NK-92 (cell line): Measurements from ENCODE around the gene ZDHHC7.

Experiments used
- DNase-seq: peaks from one replicate; lab custom pipeline; 2025; ENCODE audit not compliant: unreplicated experiment; lab: John Stamatoyannopoulos, UW

Gene ZDHHC7

GRCh38 chr16:84965428-84966415, 45.6 kb downstream of the ZDHHC7 start:
- no peak for DNase-seq

DNA sequence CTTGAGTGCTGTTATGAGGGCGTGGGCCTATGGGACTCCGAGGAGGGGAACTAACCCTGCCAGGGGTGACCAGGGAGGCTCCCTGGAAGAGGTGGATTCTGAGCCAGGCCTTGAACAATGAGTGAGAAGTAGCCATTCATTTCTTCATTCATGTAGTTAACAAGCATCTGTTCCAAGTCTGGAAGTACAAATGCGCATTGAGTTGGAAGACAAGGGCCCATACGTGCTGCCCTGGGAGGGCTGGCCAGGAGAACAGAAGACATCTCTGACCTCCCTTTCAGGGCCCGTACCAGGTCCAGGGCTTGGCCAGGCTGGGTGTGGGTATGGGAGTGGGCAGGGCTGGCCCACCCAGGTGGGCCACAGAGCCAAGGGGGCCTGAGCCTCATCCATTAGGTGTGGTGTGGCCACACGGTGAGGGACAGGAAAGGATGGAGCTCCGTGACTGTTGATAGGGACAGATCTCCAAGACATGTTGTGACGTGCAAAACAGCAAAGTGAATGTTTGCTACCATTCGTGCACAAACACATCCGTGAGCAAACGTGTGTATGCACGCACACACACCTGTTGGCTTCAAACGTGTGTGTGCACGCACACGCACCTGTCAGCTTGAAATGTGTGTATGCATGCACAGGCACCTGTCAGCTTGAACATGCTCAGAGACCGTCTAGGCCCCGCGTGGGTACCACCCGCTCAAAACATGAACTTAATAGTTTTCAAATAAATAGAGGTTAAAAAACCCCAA, 46.8 kb downstream of the ZDHHC7 start:
- DNase-seq = no peak

DNA sequence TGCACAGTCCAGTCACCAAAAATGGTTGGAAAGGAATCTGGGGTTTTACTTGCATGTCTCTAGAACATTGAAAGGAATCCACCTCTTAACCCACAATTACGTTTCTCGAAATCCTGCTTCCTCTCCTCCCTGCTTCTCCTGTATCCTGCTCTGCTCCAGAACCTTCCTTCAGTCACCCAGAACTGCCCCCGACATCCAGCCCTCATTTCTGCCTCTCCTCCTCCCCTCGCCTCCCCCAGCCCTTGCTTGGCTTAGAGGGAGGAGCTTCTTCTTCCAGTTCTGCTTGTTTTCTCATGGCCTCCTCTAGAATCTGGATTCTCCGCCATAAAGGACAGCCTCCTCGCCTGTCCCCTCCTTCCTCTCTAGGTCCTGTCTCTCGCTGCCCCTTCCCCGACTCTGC, 48.3 kb downstream of the ZDHHC7 start:
- no peak for DNase-seq

DNA sequence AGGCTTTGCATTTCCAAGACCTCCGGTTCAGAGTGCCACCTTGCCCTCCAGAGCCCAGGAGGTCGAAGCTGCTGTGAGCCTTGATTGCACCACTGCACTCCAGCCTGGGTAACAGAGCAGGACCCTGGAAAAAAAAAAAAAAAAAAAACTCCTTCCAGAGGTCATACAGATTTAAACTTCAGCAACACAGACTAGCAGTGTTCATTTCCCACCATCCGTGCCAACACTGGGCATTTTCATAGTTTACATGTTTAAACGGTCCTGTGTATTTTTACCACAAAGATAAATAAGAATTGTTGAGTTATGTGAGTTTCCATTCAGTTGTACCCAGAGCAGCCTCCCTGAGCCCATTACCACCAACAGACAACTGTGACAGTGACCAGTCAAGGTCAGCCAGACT, 50.4 kb downstream of the ZDHHC7 start:
- DNase-seq = no peak

GRCh38 chr16:84959784-84960417, 51.4 kb downstream of the ZDHHC7 start:
- DNase-seq = no peak

DNA sequence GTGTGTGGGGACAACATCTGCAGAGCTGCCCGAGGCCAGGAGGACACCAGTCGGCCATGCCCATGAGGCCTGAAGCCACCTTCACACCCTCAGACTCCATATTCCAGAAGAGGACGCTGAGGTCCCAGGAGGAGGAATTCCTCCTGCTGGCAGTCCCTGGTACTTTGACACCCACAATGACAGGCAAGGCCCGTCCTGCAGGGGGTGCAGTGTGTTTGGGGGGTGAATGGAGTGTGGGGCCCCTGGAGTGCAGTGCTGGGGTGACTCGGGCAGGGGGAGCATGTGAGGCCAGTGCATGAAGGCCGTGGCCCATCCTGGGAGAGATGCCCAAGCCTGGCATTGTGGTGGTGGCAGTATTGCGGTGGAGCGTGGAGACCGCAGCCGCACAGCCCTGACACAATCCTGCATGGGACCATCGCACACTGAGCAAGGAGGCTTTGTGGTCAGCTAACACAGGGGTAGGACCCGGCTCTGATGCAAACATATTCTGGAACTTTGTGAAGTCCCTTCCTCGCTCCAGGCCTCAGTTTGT, 52.2 kb downstream of the ZDHHC7 start:
- DNase-seq = no peak

- DNase-seq = no peak
Observed at GRCh38 chr16:84957792-84958191, 53.5 kb downstream of the ZDHHC7 start.

- DNase-seq = no peak
Observed at GRCh38 chr16:84957192-84957591, 54.1 kb downstream of the ZDHHC7 start.

- no peak for DNase-seq
Observed at GRCh38 chr16:84955427-84955826, 55.9 kb downstream of the ZDHHC7 start.

DNA sequence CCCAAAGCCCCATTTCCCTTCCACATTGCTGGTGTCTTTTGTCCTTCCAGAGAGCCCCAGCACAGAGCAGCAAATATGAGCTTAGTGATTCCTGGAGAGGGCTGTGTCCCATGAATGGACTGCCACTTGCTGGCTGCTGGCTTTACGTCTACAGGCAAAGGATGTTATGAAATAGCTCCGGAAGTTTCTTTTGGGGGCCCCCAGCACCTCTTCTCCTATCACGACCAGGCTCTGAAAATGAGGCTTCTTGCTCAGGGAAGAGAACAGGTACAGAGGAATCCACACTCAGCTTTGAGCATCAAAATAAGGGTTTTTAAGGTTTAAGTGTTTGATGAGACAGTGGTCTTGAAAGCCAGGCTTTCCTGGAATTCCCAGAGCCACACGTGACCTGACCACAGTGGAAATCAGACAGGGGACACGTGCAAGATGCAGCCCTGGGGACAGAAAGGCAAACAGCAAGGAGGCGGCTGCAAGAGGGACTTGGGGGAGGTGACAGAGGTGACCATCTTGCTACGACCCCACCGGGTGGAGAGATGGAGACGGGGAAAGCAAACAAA, 58.1 kb downstream of the ZDHHC7 start:
- DNase-seq = no peak

- no peak for DNase-seq
Observed at GRCh38 chr16:84952335-84953189, 58.8 kb downstream of the ZDHHC7 start.

DNA sequence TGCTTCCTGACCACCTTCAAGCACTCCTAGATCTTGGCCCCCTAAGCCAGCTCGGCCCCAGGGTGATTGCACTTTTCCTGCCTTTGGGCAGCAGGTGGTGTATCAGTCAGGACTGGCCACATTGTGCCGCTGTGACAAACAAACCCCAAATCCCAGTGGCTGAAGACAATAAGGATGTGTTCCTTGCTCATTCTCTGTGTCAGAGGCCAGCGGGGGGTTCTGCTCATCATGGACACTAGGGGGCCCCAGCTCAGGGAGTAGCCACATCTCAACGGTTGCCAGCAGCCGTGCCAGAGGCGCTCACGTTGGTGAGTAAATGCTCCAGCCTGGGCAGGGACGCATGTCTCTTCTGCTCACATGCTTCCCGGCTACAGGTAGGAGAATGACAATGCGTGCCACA, 60.4 kb downstream of the ZDHHC7 start:
- DNase-seq = no peak

DNA sequence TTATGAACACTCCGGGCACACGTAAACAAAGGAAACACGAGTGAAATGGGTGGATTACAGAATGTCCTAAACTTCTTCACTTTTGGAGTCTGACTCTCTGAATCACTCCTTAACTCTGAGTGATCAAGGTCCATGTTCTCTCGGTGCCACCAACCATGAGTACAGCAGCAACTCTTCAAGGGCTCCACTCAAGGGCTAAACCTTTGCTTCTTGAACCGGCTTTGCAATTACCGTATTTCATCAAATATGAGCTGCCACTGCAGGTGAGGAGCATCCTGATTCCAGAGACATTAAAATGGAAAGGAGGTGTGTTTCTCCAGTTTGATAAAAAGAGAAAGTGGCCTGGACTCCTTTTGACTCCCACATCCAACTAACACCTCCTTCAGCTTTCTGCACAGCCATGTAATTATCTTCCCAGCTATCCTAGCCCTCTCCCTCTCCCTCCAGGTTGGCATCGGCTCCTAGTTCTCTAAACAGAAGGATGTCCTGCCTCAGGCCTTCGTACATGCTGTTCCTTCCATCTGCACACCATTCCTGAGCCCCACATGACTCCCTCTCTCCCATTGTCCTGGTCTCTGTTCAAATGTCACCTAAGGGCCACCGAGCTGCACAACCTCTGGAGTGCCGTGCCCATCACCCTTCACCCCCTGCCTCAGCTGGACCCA, 61.4 kb downstream of the ZDHHC7 start:
- no peak for DNase-seq

- DNase-seq = no peak
Observed at GRCh38 chr16:84948851-84949610, 62.3 kb downstream of the ZDHHC7 start.

- DNase-seq = no peak
Observed at GRCh38 chr16:84947996-84948850, 63.1 kb downstream of the ZDHHC7 start.

DNA sequence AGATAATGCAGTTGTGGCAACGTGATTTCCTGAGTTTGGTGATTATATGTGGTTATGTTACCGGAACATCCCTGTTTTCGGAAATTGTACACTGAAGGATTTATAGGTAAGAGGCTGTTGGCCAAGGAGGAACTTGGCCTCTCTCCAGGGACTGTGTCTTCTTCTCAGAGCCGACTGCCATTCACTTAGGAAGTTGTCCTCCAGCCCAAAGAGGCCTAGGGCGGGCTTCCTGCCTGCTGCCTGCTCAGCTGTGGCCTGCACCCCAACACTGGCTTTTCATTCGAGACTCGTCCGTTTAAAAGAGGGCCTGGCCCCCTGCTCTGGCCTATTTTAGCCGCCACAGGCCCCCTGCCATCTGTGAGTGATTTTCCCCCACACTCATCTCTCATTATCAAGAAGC, 64.3 kb downstream of the ZDHHC7 start:
- DNase-seq = no peak

DNA sequence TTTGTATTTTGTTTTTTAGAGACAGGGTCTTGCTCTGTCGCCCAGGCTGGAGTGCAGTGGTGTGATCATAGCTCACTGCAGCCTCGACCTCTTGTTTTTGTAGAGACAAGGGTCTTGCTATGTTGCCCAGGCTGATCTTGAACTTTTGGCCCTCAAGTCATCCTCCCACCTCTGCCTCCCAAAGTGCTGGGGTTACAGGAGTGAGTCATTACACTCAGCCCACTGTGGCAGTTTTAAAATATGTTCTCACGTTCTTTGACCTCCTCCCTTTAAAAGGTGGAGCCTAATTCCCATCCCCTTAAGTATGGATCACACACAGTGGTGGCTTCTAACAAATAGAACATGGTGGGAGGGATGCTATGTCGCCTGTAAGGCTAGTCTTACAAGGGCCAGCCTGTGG, 67.7 kb downstream of the ZDHHC7 start:
- DNase-seq = no peak

DNA sequence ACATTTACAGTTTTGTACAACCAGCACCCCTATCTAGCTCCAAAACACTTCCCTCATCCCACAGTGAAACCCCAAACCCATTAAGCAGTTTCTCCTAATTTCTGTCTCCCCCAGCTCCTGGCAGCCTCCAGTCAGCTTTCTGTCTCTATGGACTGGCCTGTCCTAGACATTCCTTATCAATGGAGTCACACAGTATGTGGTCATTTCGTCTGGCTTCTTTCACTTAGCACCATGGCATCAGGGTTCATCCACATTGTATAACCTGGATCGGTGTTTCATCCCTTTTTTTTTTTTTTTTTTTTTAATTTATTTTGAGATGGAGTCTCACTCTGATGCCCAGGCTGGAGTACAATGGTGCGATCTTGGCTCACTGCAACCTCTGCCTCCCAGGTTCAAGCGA, 68.5 kb downstream of the ZDHHC7 start:
- DNase-seq = no peak
